Breast epithelium (tissue), 4 donors: ENCODE data around the gene TEX52. TPM values are rescaled to one million over a fixed set of nuclear protein-coding genes. Genes with fewer than 3 reads are reported as not detected.
A peak's percentile ranks its signal among the peaks of the same experiment; 100 is the strongest.

Experiments used
- DNase-seq, 2 donors: peaks; one replicate each; pipeline ENCODE4 v3.0.0-alpha.2; 2019; ENCODE audit warnings: low spot score in 2 of 2
- H3K27ac ChIP-seq, 2 donors: fragments of 200-600 bp; sonication (generic) in 1 of 2; one replicate each; pipeline ENCODE4 v1.5.1; 2016 to 2019; ENCODE audit warnings: mild to moderate bottlenecking in 1 of 2
- H3K27me3 ChIP-seq, 2 donors: fragments of 200-600 bp; sonication (generic) in 1 of 2; one replicate each; pipeline versions ENCODE4 v1.5.1 to v1.6.0; 2017 to 2019; ENCODE audit warnings: control low read depth in 1 of 2, mild to moderate bottlenecking in 1 of 2
- H3K36me3 ChIP-seq: fragments of 200-600 bp; one replicate; pipeline ENCODE4 v1.5.1; 2019
- H3K4me1 ChIP-seq, 2 donors: fragments of 200-600 bp; sonication (generic); one replicate each; pipeline ENCODE4 v1.5.1; 2016 to 2019; ENCODE audit warnings: control low read depth in 1 of 2
- H3K4me3 ChIP-seq, 3 donors: fragments of 200-600 bp; sonication (generic); 1 replicate in 2 of 3; 2 replicates in 1 of 3; pipeline ENCODE4 v1.5.1; 2016 to 2019; ENCODE audit warnings: mild to moderate bottlenecking in 3 of 3, moderate library complexity in 2 of 3
- H3K9me3 ChIP-seq, 2 donors: fragments of 200-600 bp; sonication (generic) in 1 of 2; one replicate each; pipeline ENCODE4 v1.5.1; 2016 to 2019; ENCODE audit warnings: control low read depth in 1 of 2
- CTCF ChIP-seq, 3 donors: fragments of 450-650 bp; IDR thresholded peaks; one replicate each; pipeline ENCODE4 v1.5.1; 2016 to 2017; ENCODE audit warnings: antibody characterized with exemption in 3 of 3, mild to moderate bottlenecking in 3 of 3, moderate library complexity in 3 of 3
- POLR2A ChIP-seq: fragments of 450-650 bp; IDR thresholded peaks from one replicate; pipeline ENCODE4 v1.6.1; 2016; ENCODE audit warnings: antibody characterized with exemption, mild to moderate bottlenecking, moderate library complexity
- POLR2AphosphoS5 ChIP-seq, 3 donors: sonication (generic); formaldehyde crosslinking; IDR thresholded peaks; one replicate each; pipeline ENCODE4 v1.6.1; 2017; ENCODE audit warnings: antibody characterized with exemption in 3 of 3
- intact Hi-C: fragments of 100-400 bp; cut with DNase I; formaldehyde crosslinking; loops from one replicate; pipeline ENCODE4 v1.15.1; 2023; ENCODE audit warnings: low total_unique reads
- total RNA-seq, 3 donors: library from RNA; depleted of rRNA; stranded (reverse); fragments of >200 nt; gene quantifications; one replicate each; pipeline ENCODE4 v1.1.0, GENCODE V29; 2016

TEX52 gene
- total RNA-seq, 3 donors from 2014 or later = not detected

- H3K27ac ChIP-seq = no peak overlapping the region
- H3K27me3 ChIP-seq = no peaks in the 10 kb centered on the region
- no peaks in the 10 kb centered on the region for H3K9me3 ChIP-seq
- TF ChIP-seq POLR2AphosphoS5 (IDR thresholded peaks at IDR 0.05) (no peak), CTCF (IDR thresholded peaks at IDR 0.05) (no peak), POLR2A (no peak)
- intact Hi-C loops = no loop called here
- DNase-seq = no peak
- no peaks in the 10 kb centered on the region for H3K36me3 ChIP-seq
- H3K4me1 ChIP-seq = no peaks in the 10 kb centered on the region
- H3K4me3 ChIP-seq = no peak overlapping the region
These were observed 38.7 kb upstream of the TEX52 start for GRCh38 chr12:2895511-2895910.

GRCh38 chr12:2895051-2895451, 38.2 kb upstream of the TEX52 start:
- TF ChIP-seq POLR2AphosphoS5 (IDR thresholded peaks at IDR 0.05) (no peak), CTCF (IDR thresholded peaks at IDR 0.05) (no peak)
- Histone ChIP-seq H3K4me3 (no peak overlapping the region), H3K36me3 (no peaks in the 10 kb centered on the region), H3K27ac (no peak overlapping the region), H3K9me3 (no peaks in the 10 kb centered on the region), H3K27me3 (no peaks in the 10 kb centered on the region), H3K4me1 (no peaks in the 10 kb centered on the region)
- DNase-seq = no peak
- intact Hi-C loops = no loop called here

- no peaks in the 10 kb centered on the region for H3K36me3 ChIP-seq
- no peaks in the 10 kb centered on the region for H3K4me1 ChIP-seq
- peak overlapping the region in 2 of 3 donors; percentile 9 to 93 for H3K4me3 ChIP-seq
- no peak for DNase-seq
- H3K27me3 ChIP-seq = no peaks in the 10 kb centered on the region
- TF ChIP-seq CTCF (IDR thresholded peaks at IDR 0.05) = no peak
- peak in 1 of 3 donors; percentile 46 for TF ChIP-seq POLR2AphosphoS5 (IDR thresholded peaks at IDR 0.05)
- H3K9me3 ChIP-seq = no peaks in the 10 kb centered on the region
- intact Hi-C loops = no loop called here
- peak overlapping the region; percentile 52 for H3K27ac ChIP-seq
These were observed 36.2 kb upstream of the TEX52 start for GRCh38 chr12:2893007-2893406.

GRCh38 chr12:2892246-2892645, 35.4 kb upstream of the TEX52 start:
- peak overlapping the region; percentile 52 for H3K27ac ChIP-seq
- H3K27me3 ChIP-seq = no peaks in the 10 kb centered on the region
- no peaks in the 10 kb centered on the region for H3K36me3 ChIP-seq
- peak overlapping the region; percentile 93 to 95 (median 95) for H3K4me3 ChIP-seq
- no peak for DNase-seq
- no peaks in the 10 kb centered on the region for H3K9me3 ChIP-seq
- intact Hi-C loops = no loop called here
- no peaks in the 10 kb centered on the region for H3K4me1 ChIP-seq
- TF ChIP-seq CTCF (IDR thresholded peaks at IDR 0.05) = no peak
- no peak for TF ChIP-seq POLR2AphosphoS5 (IDR thresholded peaks at IDR 0.05)
- TF ChIP-seq POLR2A = no peak

- no peaks in the 10 kb centered on the region for H3K4me1 ChIP-seq
These were observed 34.6 kb upstream of the TEX52 start for GRCh38 chr12:2891240-2892053.

More at GRCh38 chr12:2891240-2892053, 34.6 kb upstream of the TEX52 start:
- no peak for TF ChIP-seq POLR2AphosphoS5 (IDR thresholded peaks at IDR 0.05)
- no peak for TF ChIP-seq POLR2A
- Histone ChIP-seq H3K27ac (peak overlapping the region; percentile 97 to 98), H3K36me3 (no peaks in the 10 kb centered on the region), H3K9me3 (no peaks in the 10 kb centered on the region), H3K4me3 (peak overlapping the region; percentile 93 to 95 (median 95)), H3K27me3 (no peaks in the 10 kb centered on the region)
- peak; percentile 49 to 54 for DNase-seq
- intact Hi-C loops = no loop called here
